GM10248 (cell line): ENCODE data around the gene ACADSB.

Experiments used
- CTCF ChIA-PET: fragments of 300-600 bp; sonication (Branson Sonifier 250); formaldehyde crosslinking; extraction: SDS; loops from one replicate; lab custom pipeline; 2021; ENCODE audit warnings: antibody characterized with exemption; lab: Yijun Ruan, JAX
- POLR2A ChIA-PET: fragments of 350-650 bp; sonication (Branson Sonifier 250); formaldehyde crosslinking; extraction: SDS; loops from one replicate; lab custom pipeline; 2020; ENCODE audit warnings: antibody characterized with exemption; lab: Yijun Ruan, JAX
- DNase-seq: peaks from one replicate; pipeline ENCODE4 v3.0.0; 2012; ENCODE audit errors: extremely low spot score
- CTCF ChIP-seq: IDR thresholded peaks from 2 replicates; pipeline ENCODE4 v1.5.1; 2012; ENCODE audit warnings: mild to moderate bottlenecking, low read depth; ENCODE audit errors: extremely low read depth, missing control alignments, control extremely low read depth

The ACADSB gene

GRCh38 chr10:122980209-122981065 lies 28.4 kb upstream of the ACADSB start, which contains the start of gene PSTK:
Gene PSTK (plus strand): TSS chr10:122980401. CDS start chr10:122980480, 79 bp downstream.
- POLR2A ChIA-PET: interaction anchor here (2.0 kb wide), 1 partner anchor 28 kb away, joined by 8 read pairs; the partner anchor contains the start of genes ACADSB and IKZF5
- CTCF ChIA-PET: interaction anchor here (0.6 to 8.5 kb wide), 21 partner anchors 9 to 496 kb away, joined by 3 to 107 read pairs (median 5); partner anchors contain the start of genes ACADSB and IKZF5
- peak; percentile 89 for TF ChIP-seq CTCF
- peak; percentile 97 for DNase-seq

GRCh38 chr10:122981066-122981464 lies 27.7 kb upstream of the ACADSB start:
- DNase-seq: peak; percentile 28
- ChIA-PET CTCF (interaction anchor here (0.6 to 8.5 kb wide), 15 partner anchors 10 to 496 kb away, joined by 3 to 107 read pairs (median 6); partner anchors contain the start of genes ACADSB and IKZF5), POLR2A (interaction anchor here (2.0 kb wide), 1 partner anchor 27 kb away, joined by 8 read pairs; the partner anchor contains the start of genes ACADSB and IKZF5)
- peak; percentile 20 for TF ChIP-seq CTCF

GRCh38 chr10:122983898-122984297 lies 24.9 kb upstream of the ACADSB start:
- TF ChIP-seq CTCF: no peak
- no peak for DNase-seq
- ChIA-PET POLR2A (no interaction called here), CTCF (interaction anchor here (1.6 to 8.5 kb wide), 3 partner anchors 10 to 36 kb away, joined by 4 to 107 read pairs (median 84); partner anchors contain the start of genes ACADSB and IKZF5)

GRCh38 chr10:122984708-122985107 lies 24.1 kb upstream of the ACADSB start:
- TF ChIP-seq CTCF: no peak
- no peak for DNase-seq
- CTCF ChIA-PET: interaction anchor here (1.3 to 8.5 kb wide), 3 partner anchors 10 to 58 kb away, joined by 3 to 107 read pairs (median 84); partner anchors contain the start of genes ACADSB and IKZF5
- POLR2A ChIA-PET: no interaction called here

GRCh38 chr10:122986335-122986734 lies 22.5 kb upstream of the ACADSB start:
- POLR2A ChIA-PET: no interaction called here
- CTCF ChIA-PET: interaction anchor here (8.4 to 8.5 kb wide), 2 partner anchors 8 to 20 kb away, joined by 84 to 107 read pairs; partner anchors contain the start of genes ACADSB and IKZF5
- TF ChIP-seq CTCF: no peak
- DNase-seq: no peak

GRCh38 chr10:122988501-122988900 lies 20.3 kb upstream of the ACADSB start:
- ChIA-PET POLR2A (no interaction called here), CTCF (interaction anchor here (0.8 to 12.2 kb wide), 2 partner anchors 6 to 12 kb away, joined by 3 to 107 read pairs; partner anchors contain the start of gene PSTK)

More at GRCh38 chr10:122988501-122988900, 20.3 kb upstream of the ACADSB start:
- TF ChIP-seq CTCF: no peak
- DNase-seq: no peak
